A549 (cell line): ENCODE results near the gene TMTC2. TPM values are rescaled to one million over a fixed set of nuclear protein-coding genes. Genes with fewer than 3 reads are reported as not detected.
A peak's percentile ranks its signal among the peaks of the same experiment; 100 is the strongest.

Source experiments
- ATAC-seq, 2 experiments: fragments of 200-7000 bp in 1 of 2; fragments of >200 bp in 1 of 2; cut with Nextera tagmentation in 1 of 2; cut with Tn5 transposase in 1 of 2; 3 replicates each; pipeline versions ENCODE4 v1.8.0 to v1.9.1; 2018 to 2020; ENCODE audit warnings: mild to moderate bottlenecking in 1 of 2, moderate library complexity in 1 of 2
- CTCF ChIA-PET: fragments of 300-600 bp; sonication (Branson Sonifier 250); formaldehyde crosslinking; extraction: SDS; loops from one replicate; lab custom pipeline; 2021; ENCODE audit warnings: antibody characterized with exemption, inconsistent platforms; lab: Yijun Ruan, JAX
- POLR2A ChIA-PET: fragments of 350-600 bp; formaldehyde crosslinking; extraction: SDS; loops from one replicate; lab custom pipeline; 2021; ENCODE audit warnings: antibody characterized with exemption, inconsistent platforms; lab: Yijun Ruan, JAX
- DNase-seq, 2 experiments: peaks; one replicate each; pipeline versions ENCODE4 v3.0.0 to v3.0.0-alpha.2; 2011 to 2016; ENCODE audit warnings: low read depth in 1 of 2, low spot score in 1 of 2
- FAIRE-seq: peaks from 2 replicates; lab custom pipeline; 2011; peaks lifted over from hg19 to GRCh38; lab: Jason Lieb, UNC
- H3K27ac ChIP-seq, 2 experiments: fragments of >200 bp; sonication (Bioruptor Twin); formaldehyde crosslinking; 3 replicates each; pipeline ENCODE4 v1.5.1; 2016 to 2017
- H3K4me1 ChIP-seq: fragments of >200 bp; sonication (Bioruptor Twin); formaldehyde crosslinking; 3 replicates; pipeline ENCODE4 v1.6.1; 2016
- H3K4me2 ChIP-seq: fragments of >200 bp; sonication (Bioruptor Twin); formaldehyde crosslinking; 3 replicates; pipeline ENCODE4 v1.6.1; 2016
- H3K4me3 ChIP-seq: fragments of >200 bp; sonication (Bioruptor Twin); formaldehyde crosslinking; 3 replicates; pipeline ENCODE4 v1.5.1; 2016
- H3K9me3 ChIP-seq: fragments of >200 bp; sonication (Bioruptor Twin); formaldehyde crosslinking; 3 replicates; pipeline ENCODE4 v1.6.1; 2016
- BHLHE40 ChIP-seq: IDR thresholded peaks from 2 replicates; pipeline ENCODE4 v1.6.1; 2012; ENCODE audit warnings: low read depth, low read length, inconsistent platforms
- CBX2 ChIP-seq: fragments of 200-600 bp; sonication (generic); IDR thresholded peaks from 2 replicates; pipeline ENCODE4 v1.6.1; 2016; ENCODE audit warnings: low read depth, mild to moderate bottlenecking, borderline replicate concordance
- FOSB ChIP-seq: fragments of 250-450 bp; sonication (Bioruptor Pico); IDR thresholded peaks from 2 replicates; pipeline ENCODE4 v1.5.0; 2020; ENCODE audit warnings: mild to moderate bottlenecking, moderate library complexity
- FOXS1 ChIP-seq: fragments of 250-450 bp; sonication (Bioruptor Pico); IDR thresholded peaks from 2 replicates; pipeline ENCODE4 v1.5.0; 2020; ENCODE audit warnings: mild to moderate bottlenecking, moderate library complexity
- JUN ChIP-seq, 2 experiments: fragments of >200 bp; sonication (Bioruptor Twin); formaldehyde crosslinking; IDR thresholded peaks; 2 replicates in 1 of 2; 3 replicates in 1 of 2; pipeline ENCODE4 v1.6.1; 2016 to 2017
- MAZ ChIP-seq: fragments of 150-350 bp; IDR thresholded peaks from 2 replicates; pipeline ENCODE4 v1.6.1; 2014; ENCODE audit warnings: antibody characterized with exemption, low read depth, low read length, borderline replicate concordance
- MYC ChIP-seq: IDR thresholded peaks from 2 replicates; pipeline ENCODE4 v1.6.1; 2012; ENCODE audit warnings: mild to moderate bottlenecking, inconsistent platforms, low read length, improper control_type of control experiment, borderline replicate concordance
- TFCP2L1 ChIP-seq: fragments of 250-450 bp; sonication (Bioruptor Pico); IDR thresholded peaks from 2 replicates; pipeline ENCODE4 v1.5.0; 2021; ENCODE audit warnings: mild to moderate bottlenecking
- TP53 ChIP-seq: fragments of 250-450 bp; sonication (Bioruptor Pico); IDR thresholded peaks from 2 replicates; pipeline ENCODE4 v1.5.0; 2021; ENCODE audit warnings: mild to moderate bottlenecking, moderate library complexity
- ZNF302 ChIP-seq: fragments of 250-450 bp; sonication (Bioruptor Pico); IDR thresholded peaks from 2 replicates; pipeline ENCODE4 v1.9.0; 2021; ENCODE audit warnings: inconsistent platforms, mild to moderate bottlenecking, moderate library complexity
- ZSCAN20 ChIP-seq: fragments of 250-450 bp; sonication (Bioruptor Pico); IDR thresholded peaks from 2 replicates; pipeline ENCODE4 v1.8.0; 2022; ENCODE audit warnings: mild to moderate bottlenecking, moderate library complexity
- WGBS: methylation state at CpG from one replicate; pipeline ENCODE4 v1.1.6; 2017; ENCODE audit errors: missing lambda C conversion rate; 5-methylcytosine and 5-hydroxymethylcytosine counted together
- polyA plus RNA-seq, 4 experiments: library from polyadenylated mRNA; depleted of rRNA in 3 of 4; stranded (reverse); fragments of >200 nt; fragmentation: RNase III in 1 of 4; extraction: RNeasy Plus Mini Kit Qiagen cat#74134 plus additional on column Dnase treatment in 1 of 4; gene quantifications; 2 replicates in 3 of 4; 3 replicates in 1 of 4; pipeline ENCODE4 v1.2.3, GENCODE V29; 2011 to 2017
- TF ChIP-seq, protein P1 (sequence below): fragments of 200-600 bp; sonication (generic); IDR thresholded peaks from 2 replicates; pipeline ENCODE4 v1.6.1; 2016; ENCODE audit warnings: antibody characterized with exemption, mild to moderate bottlenecking, moderate library complexity
- TF ChIP-seq, protein P2 (sequence below): fragments of 450-650 bp; IDR thresholded peaks from 2 replicates; pipeline ENCODE4 v1.6.1; 2014; ENCODE audit warnings: antibody characterized with exemption

TMTC2 gene
- polyA plus RNA-seq, 2 of the 4 experiments (the other 2 are of a cell fraction): 1.8 to 5.3 TPM

GRCh38 chr12:82788594-82788993 is 101.9 kb downstream of the TMTC2 start (continued):
- TF ChIP-seq, protein P1, sequence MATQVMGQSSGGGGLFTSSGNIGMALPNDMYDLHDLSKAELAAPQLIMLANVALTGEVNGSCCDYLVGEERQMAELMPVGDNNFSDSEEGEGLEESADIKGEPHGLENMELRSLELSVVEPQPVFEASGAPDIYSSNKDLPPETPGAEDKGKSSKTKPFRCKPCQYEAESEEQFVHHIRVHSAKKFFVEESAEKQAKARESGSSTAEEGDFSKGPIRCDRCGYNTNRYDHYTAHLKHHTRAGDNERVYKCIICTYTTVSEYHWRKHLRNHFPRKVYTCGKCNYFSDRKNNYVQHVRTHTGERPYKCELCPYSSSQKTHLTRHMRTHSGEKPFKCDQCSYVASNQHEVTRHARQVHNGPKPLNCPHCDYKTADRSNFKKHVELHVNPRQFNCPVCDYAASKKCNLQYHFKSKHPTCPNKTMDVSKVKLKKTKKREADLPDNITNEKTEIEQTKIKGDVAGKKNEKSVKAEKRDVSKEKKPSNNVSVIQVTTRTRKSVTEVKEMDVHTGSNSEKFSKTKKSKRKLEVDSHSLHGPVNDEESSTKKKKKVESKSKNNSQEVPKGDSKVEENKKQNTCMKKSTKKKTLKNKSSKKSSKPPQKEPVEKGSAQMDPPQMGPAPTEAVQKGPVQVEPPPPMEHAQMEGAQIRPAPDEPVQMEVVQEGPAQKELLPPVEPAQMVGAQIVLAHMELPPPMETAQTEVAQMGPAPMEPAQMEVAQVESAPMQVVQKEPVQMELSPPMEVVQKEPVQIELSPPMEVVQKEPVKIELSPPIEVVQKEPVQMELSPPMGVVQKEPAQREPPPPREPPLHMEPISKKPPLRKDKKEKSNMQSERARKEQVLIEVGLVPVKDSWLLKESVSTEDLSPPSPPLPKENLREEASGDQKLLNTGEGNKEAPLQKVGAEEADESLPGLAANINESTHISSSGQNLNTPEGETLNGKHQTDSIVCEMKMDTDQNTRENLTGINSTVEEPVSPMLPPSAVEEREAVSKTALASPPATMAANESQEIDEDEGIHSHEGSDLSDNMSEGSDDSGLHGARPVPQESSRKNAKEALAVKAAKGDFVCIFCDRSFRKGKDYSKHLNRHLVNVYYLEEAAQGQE: no peak
- TF ChIP-seq FOSB (CRISPR knock-in tag) (no peak), TFCP2L1 (CRISPR knock-in tag) (no peak), MAZ (no peak), JUN (IDR thresholded peaks at IDR 0.05) (no peak), CBX2 (no peak), ZSCAN20 (CRISPR knock-in tag) (no peak)
- TF ChIP-seq, protein P2, sequence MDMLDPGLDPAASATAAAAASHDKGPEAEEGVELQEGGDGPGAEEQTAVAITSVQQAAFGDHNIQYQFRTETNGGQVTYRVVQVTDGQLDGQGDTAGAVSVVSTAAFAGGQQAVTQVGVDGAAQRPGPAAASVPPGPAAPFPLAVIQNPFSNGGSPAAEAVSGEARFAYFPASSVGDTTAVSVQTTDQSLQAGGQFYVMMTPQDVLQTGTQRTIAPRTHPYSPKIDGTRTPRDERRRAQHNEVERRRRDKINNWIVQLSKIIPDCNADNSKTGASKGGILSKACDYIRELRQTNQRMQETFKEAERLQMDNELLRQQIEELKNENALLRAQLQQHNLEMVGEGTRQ: no peak

DNA sequence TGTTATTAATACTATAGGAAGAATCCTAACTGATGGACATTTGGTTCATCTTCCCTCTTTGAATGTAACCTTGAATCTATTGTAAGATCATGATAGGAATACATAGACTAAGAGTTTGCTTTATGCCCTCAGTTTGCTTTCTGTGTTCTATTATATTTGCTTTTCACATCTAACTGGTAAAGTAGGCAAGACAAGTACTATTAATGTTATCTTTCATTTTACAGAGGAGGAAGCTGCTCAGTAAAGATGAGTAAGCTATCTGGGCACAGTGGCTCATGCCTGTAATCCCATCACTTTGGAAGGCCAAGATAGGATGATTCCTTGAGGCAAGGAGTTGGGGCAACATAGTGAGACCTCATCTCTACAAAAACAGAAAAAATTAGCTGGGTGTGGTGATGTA is 103.0 kb downstream of the TMTC2 start:
- POLR2A ChIA-PET: no interaction called here
- CTCF ChIA-PET: interaction anchor here (0.6 kb wide), 2 partner anchors 11 to 37 kb away, joined by 3 read pairs; no protein-coding TSS in a partner anchor
- peak; percentile 7 for FAIRE-seq
- DNase-seq: peak in 1 of 2 experiments; percentile 11
- H3K4me3 ChIP-seq: no peak overlapping the region
- H3K9me3 ChIP-seq: no peaks in the 10 kb centered on the region
- no peaks in the 10 kb centered on the region for H3K4me1 ChIP-seq
- peak in 1 of 2 experiments; percentile 33; a peak in 1 of 6 replicates for ATAC-seq
- H3K4me2 ChIP-seq: no peak overlapping the region
- TF ChIP-seq, protein P2: no peak
- no peak overlapping the region for H3K27ac ChIP-seq

GRCh38 chr12:82793751-82794281 is 107.1 kb downstream of the TMTC2 start:
- no peak for FAIRE-seq
- ChIA-PET CTCF (interaction anchor here (0.6 to 1.4 kb wide), 2 partner anchors 13 to 42 kb away, joined by 3 read pairs; no protein-coding TSS in a partner anchor), POLR2A (no interaction called here)
- Histone ChIP-seq H3K4me2 (no peak overlapping the region), H3K27ac (no peak overlapping the region), H3K4me1 (no peaks in the 10 kb centered on the region), H3K4me3 (no peak overlapping the region), H3K9me3 (no peaks in the 10 kb centered on the region)
- WGBS: 76% methylated on average over 8 of the region's 8 CpGs
- ATAC-seq: no peak
- DNase-seq: no peak
- TF ChIP-seq TFCP2L1 (CRISPR knock-in tag): no peak
- no peak for TF ChIP-seq TP53

DNA sequence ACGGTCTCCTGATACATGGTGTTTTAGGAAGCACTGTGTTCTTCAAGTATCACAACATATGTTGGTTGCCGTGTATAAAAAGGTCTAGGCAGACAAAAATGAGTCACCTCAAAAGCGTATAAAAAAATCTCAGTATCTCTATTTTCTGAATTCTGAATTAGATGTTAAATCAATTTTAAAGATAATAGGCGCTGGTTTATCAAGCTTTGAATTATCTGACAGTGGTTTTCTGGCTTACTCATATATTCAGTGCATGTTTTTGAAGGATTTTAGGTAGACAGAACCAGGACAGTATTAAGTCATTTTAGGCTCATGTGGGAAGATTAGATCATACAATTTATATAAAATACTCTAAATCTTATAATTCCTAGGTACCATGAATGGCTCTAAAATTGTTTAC is 110.8 kb downstream of the TMTC2 start:
- POLR2A ChIA-PET: no interaction called here
- no peak overlapping the region for H3K27ac ChIP-seq

DNA sequence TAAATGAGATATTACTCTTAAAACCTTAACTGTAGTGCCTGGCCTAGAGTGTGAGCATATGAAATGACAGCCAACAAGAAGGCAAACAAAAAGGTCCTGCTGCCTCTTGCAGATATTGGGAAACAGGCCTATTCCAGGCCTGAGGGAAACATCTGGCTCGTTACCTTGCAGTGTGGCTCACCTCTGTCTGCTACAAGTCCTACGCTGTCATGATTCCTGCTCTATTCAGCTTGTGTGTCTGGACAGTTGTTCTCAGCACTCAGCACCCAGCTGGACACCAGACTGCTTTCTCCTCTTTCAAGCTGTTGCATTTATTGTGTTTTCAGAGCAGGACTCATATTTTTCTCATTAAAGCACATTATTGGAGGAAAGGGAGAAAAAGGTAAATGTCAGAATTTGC is 113.5 kb downstream of the TMTC2 start:
- WGBS: 59% methylated on average over 2 of the region's 2 CpGs
- Histone ChIP-seq H3K27ac (no peak overlapping the region), H3K4me1 (no peaks in the 10 kb centered on the region)
- TF ChIP-seq ZNF302 (CRISPR knock-in tag) (no peak), MYC (no peak), CBX2 (no peak), BHLHE40 (no peak), FOXS1 (CRISPR knock-in tag) (no peak)
- TF ChIP-seq, all 56 proteins: peak for 0
- no peak for ATAC-seq
- CTCF ChIA-PET: interaction anchor here (0.6 kb wide), 1 partner anchor 10 kb away, joined by 3 read pairs; no protein-coding TSS in a partner anchor
- POLR2A ChIA-PET: no interaction called here
- FAIRE-seq: no peak
- no peak overlapping the region for H3K4me2 ChIP-seq
- DNase-seq: no peak
- no peaks in the 10 kb centered on the region for H3K9me3 ChIP-seq
- H3K4me3 ChIP-seq: no peak overlapping the region

More for the DNA sequence above, 110.8 kb downstream of the TMTC2 start:
- Histone ChIP-seq H3K4me2 (no peak overlapping the region), H3K4me3 (no peak overlapping the region), H3K9me3 (no peaks in the 10 kb centered on the region), H3K4me1 (no peaks in the 10 kb centered on the region)
- FAIRE-seq (no peak), ATAC-seq (no peak), DNase-seq (no peak)
- TF ChIP-seq MAZ: no peak
- WGBS: 79% methylated on average over 4 of the region's 4 CpGs
- CTCF ChIA-PET: no interaction called here
